ENCODE results near the gene NRXN3.

DNA sequence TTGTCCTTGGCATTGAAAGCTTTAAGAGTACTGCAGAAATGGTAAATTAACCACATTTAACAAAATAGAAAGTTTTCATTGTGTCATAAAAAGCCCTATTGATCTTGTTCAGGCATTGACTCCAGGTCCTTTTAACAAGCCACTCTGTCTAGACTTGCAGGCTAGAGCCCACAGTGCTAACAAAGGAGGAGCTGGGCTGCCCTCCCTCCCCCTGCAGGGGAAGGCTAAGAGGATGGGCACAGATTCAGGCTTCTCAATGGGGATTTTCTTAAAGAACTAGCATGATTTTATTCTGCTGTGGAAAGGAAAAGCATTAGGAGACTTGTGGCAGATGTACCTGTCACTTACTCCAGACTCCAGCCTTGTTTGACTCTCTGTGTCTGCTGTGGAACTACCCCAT, 463.6 kb downstream of the NRXN3 start:
- TF ChIP-seq, protein P1, sequence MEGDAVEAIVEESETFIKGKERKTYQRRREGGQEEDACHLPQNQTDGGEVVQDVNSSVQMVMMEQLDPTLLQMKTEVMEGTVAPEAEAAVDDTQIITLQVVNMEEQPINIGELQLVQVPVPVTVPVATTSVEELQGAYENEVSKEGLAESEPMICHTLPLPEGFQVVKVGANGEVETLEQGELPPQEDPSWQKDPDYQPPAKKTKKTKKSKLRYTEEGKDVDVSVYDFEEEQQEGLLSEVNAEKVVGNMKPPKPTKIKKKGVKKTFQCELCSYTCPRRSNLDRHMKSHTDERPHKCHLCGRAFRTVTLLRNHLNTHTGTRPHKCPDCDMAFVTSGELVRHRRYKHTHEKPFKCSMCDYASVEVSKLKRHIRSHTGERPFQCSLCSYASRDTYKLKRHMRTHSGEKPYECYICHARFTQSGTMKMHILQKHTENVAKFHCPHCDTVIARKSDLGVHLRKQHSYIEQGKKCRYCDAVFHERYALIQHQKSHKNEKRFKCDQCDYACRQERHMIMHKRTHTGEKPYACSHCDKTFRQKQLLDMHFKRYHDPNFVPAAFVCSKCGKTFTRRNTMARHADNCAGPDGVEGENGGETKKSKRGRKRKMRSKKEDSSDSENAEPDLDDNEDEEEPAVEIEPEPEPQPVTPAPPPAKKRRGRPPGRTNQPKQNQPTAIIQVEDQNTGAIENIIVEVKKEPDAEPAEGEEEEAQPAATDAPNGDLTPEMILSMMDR (conservative IDR thresholded peaks at IDR 0.05 in 1 of 2, IDR thresholded peaks at IDR 0.05 in 1 of 2; ENCODE audit: low read depth in 1 of 2, low read length in 2 of 2) = no peak
- no peak for TF ChIP-seq EZH2 (IDR thresholded peaks at IDR 0.05; ENCODE audit: low read length, missing control alignments)

Measured in fibroblast of lung (primary cell).